Measurements from ENCODE around the gene OAF. TPM values are rescaled to one million over a fixed set of nuclear protein-coding genes. Genes with fewer than 3 reads are reported as not detected.
"Not testable (repeated sequence)": the region's sequence is repeated elsewhere in the genome, so short reads cannot be mapped to it uniquely, and the experiment has no call there.

OAF gene
- total RNA-seq, 1 donor, result 13.3 TPM

GRCh38 chr11:120270386-120270785 is 59.6 kb downstream of the OAF start:
- Histone ChIP-seq H3K9me3 (ENCODE audit: low read depth, low read length) (no peaks in the 10 kb centered on the region), H3K4me1 (ENCODE audit: insufficient read depth, low read length) (no peaks in the 10 kb centered on the region), H3K27me3 (ENCODE audit: insufficient read depth, low read length) (peaks cover 5% of the 10 kb centered on the region), H3K4me3 (ENCODE audit: low read length) (no peak overlapping the region)

GRCh38 chr11:120271672-120272071 is 60.8 kb downstream of the OAF start:
- no peaks in the 10 kb centered on the region for H3K9me3 ChIP-seq (ENCODE audit: low read depth, low read length)
- no peaks in the 10 kb centered on the region for H3K4me1 ChIP-seq (ENCODE audit: insufficient read depth, low read length)
- H3K27me3 ChIP-seq (ENCODE audit: insufficient read depth, low read length), result peaks cover 5% of the 10 kb centered on the region
- H3K4me3 ChIP-seq (ENCODE audit: low read length), result no peak overlapping the region

DNA sequence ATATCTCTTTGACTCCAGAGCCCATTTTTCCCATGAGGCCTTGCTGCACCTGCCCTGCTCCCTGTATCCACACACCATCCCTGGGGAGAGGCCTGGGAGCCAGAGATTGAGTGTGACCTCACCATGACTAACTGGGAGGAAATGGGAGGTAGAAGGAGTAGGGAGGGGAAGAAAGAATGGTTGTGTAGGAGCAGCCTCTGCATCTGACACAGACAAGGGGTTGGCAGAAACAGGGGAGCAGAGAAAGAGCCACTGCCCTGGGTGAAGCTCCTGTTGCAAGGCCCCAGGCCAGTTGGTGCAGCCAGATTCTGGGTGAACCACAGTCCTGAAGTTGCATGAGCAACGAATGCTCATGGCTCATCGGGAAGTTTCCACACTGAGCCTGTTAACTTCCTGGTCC is 61.5 kb downstream of the OAF start:
- Histone ChIP-seq H3K9me3 (ENCODE audit: low read depth, low read length) (no peaks in the 10 kb centered on the region), H3K4me1 (ENCODE audit: insufficient read depth, low read length) (no peaks in the 10 kb centered on the region), H3K27me3 (ENCODE audit: insufficient read depth, low read length) (peaks cover 5% of the 10 kb centered on the region), H3K4me3 (ENCODE audit: low read length) (no peak overlapping the region)

DNA sequence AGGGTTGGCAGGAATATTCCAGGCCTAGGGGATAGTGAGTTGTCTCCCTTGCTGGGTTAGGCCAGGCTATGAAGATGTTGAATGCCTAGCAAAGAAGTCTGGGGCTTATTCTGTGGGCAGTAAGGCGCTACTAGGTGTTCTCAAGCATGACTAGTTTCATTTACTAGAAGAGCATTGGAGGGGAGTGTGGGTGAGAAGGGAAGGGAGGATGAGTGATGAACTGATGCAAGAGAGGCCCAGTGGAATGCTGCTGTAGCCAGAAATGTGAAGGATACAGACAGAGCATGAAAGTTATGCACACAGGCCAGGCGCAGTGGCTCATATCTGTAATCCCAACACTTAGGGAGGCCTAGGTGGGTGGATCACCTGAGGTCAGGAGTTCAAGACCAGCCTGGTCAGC is 62.6 kb downstream of the OAF start:
- peaks cover 5% of the 10 kb centered on the region for H3K27me3 ChIP-seq (ENCODE audit: insufficient read depth, low read length)
- H3K4me1 ChIP-seq (ENCODE audit: insufficient read depth, low read length), result no peaks in the 10 kb centered on the region
- no peak overlapping the region for H3K4me3 ChIP-seq (ENCODE audit: low read length)
- no peaks in the 10 kb centered on the region for H3K9me3 ChIP-seq (ENCODE audit: low read depth, low read length)

- not testable (repeated sequence) for H3K4me3 ChIP-seq (ENCODE audit: low read length); H3K4me1 ChIP-seq (ENCODE audit: insufficient read depth, low read length); H3K9me3 ChIP-seq (ENCODE audit: low read depth, low read length); H3K27me3 ChIP-seq (ENCODE audit: insufficient read depth, low read length)
Measured at GRCh38 chr11:120273956-120274355, 63.1 kb downstream of the OAF start.

- H3K4me1 ChIP-seq (ENCODE audit: insufficient read depth, low read length), result no peaks in the 10 kb centered on the region
Measured at GRCh38 chr11:120279502-120279901, 68.7 kb downstream of the OAF start.

More at GRCh38 chr11:120279502-120279901, 68.7 kb downstream of the OAF start:
- Histone ChIP-seq H3K9me3 (ENCODE audit: low read depth, low read length) (no peaks in the 10 kb centered on the region), H3K27me3 (ENCODE audit: insufficient read depth, low read length) (no peaks in the 10 kb centered on the region), H3K4me3 (ENCODE audit: low read length) (no peak overlapping the region)

Other genes with a start within 250 kb of the OAF start
- gene TRIM29, start 72.9 kb upstream of the OAF start, total RNA-seq, result not detected
- not detected for gene POU2F3, start 29.1 kb downstream of the OAF start, total RNA-seq
- not detected for gene TLCD5, start 114.3 kb downstream of the OAF start, total RNA-seq
- 12.9 TPM for gene ARHGEF12, start 125.4 kb downstream of the OAF start, total RNA-seq

Measured in mononuclear cell (primary cell).